Right atrium auricular region (tissue), 2 donors: ENCODE results near the gene DMP1. TPM values are rescaled to one million over a fixed set of nuclear protein-coding genes. Genes with fewer than 3 reads are reported as not detected.

Source experiments
- DNase-seq: peaks from one replicate; pipeline ENCODE4 v3.0.0-alpha.2; 2019; ENCODE audit warnings: low spot score
- H3K27ac ChIP-seq, 2 donors: fragments of 200-600 bp; sonication (generic); 1 replicate in 1 of 2; 2 replicates in 1 of 2; pipeline ENCODE4 v1.5.1; 2016 to 2019
- H3K27me3 ChIP-seq, 2 donors: fragments of 200-600 bp; sonication (generic); one replicate each; pipeline versions ENCODE4 v1.5.1 to v1.6.0; 2017 to 2019
- H3K36me3 ChIP-seq: fragments of 200-600 bp; sonication (generic); one replicate; pipeline ENCODE4 v1.5.1; 2016
- H3K4me1 ChIP-seq, 2 donors: fragments of 200-600 bp; sonication (generic); one replicate each; pipeline versions ENCODE4 v1.5.1 to v1.6.0; 2017 to 2019
- H3K4me3 ChIP-seq, 2 donors: fragments of 200-600 bp; sonication (generic); 1 replicate in 1 of 2; 2 replicates in 1 of 2; pipeline ENCODE4 v1.5.1; 2017 to 2019; ENCODE audit warnings: mild to moderate bottlenecking in 1 of 2, moderate library complexity in 1 of 2
- H3K9me3 ChIP-seq, 2 donors: fragments of 200-600 bp; sonication (generic); one replicate each; pipeline ENCODE4 v1.5.1; 2019
- CTCF ChIP-seq, 2 donors: fragments of 200-600 bp; sonication (generic); IDR thresholded peaks; one replicate each; pipeline ENCODE4 v1.5.1; 2019; ENCODE audit warnings: antibody characterized with exemption in 2 of 2
- total RNA-seq, 2 donors: library from RNA; depleted of rRNA; stranded (reverse); fragments of >200 nt; gene quantifications; one replicate each; pipeline ENCODE4 v1.1.0, GENCODE V29; 2016

The DMP1 gene
- total RNA-seq, 2 donors from 2014 or later = not detected

- H3K4me3 ChIP-seq = no peak overlapping the region
- H3K36me3 ChIP-seq = no peaks in the 10 kb centered on the region
- no peak for DNase-seq
- H3K27ac ChIP-seq = no peak overlapping the region
- peaks cover 0 to 9% of the 10 kb centered on the region in 2 donors for H3K4me1 ChIP-seq
- no peaks in the 10 kb centered on the region for H3K9me3 ChIP-seq
- no peak for TF ChIP-seq CTCF (IDR thresholded peaks at IDR 0.05)
- H3K27me3 ChIP-seq = no peaks in the 10 kb centered on the region
Observed at GRCh38 chr4:87633243-87633642, 16.8 kb upstream of the DMP1 start.

- no peaks in the 10 kb centered on the region for H3K4me1 ChIP-seq
- DNase-seq = no peak
- no peak for TF ChIP-seq CTCF (IDR thresholded peaks at IDR 0.05)
- H3K4me3 ChIP-seq = no peak overlapping the region
- H3K27ac ChIP-seq = no peak overlapping the region
- H3K9me3 ChIP-seq = peaks cover 0 to under 1% of the 10 kb centered on the region in 2 donors
- no peaks in the 10 kb centered on the region for H3K36me3 ChIP-seq
- H3K27me3 ChIP-seq = no peaks in the 10 kb centered on the region
Observed at GRCh38 chr4:87644286-87644685, 5.8 kb upstream of the DMP1 start.

- Histone ChIP-seq H3K27ac (no peak overlapping the region), H3K36me3 (no peaks in the 10 kb centered on the region), H3K27me3 (no peaks in the 10 kb centered on the region), H3K4me1 (no peaks in the 10 kb centered on the region), H3K4me3 (no peak overlapping the region), H3K9me3 (no peaks in the 10 kb centered on the region)
- no peak for TF ChIP-seq CTCF (IDR thresholded peaks at IDR 0.05)
- no peak for DNase-seq
Observed at GRCh38 chr4:87650938-87651337, 858 bp downstream of the DMP1 start.

- H3K4me3 ChIP-seq = no peak overlapping the region
- H3K9me3 ChIP-seq = no peaks in the 10 kb centered on the region
- no peak for DNase-seq
- H3K4me1 ChIP-seq = no peaks in the 10 kb centered on the region
- no peaks in the 10 kb centered on the region for H3K36me3 ChIP-seq
- TF ChIP-seq CTCF (IDR thresholded peaks at IDR 0.05) = no peak
- no peaks in the 10 kb centered on the region for H3K27me3 ChIP-seq
- no peak overlapping the region for H3K27ac ChIP-seq
Observed at GRCh38 chr4:87651941-87652340, 1.9 kb downstream of the DMP1 start.

- no peaks in the 10 kb centered on the region for H3K36me3 ChIP-seq
- H3K4me1 ChIP-seq = peaks cover 0 to 4% of the 10 kb centered on the region in 2 donors
- no peak overlapping the region for H3K27ac ChIP-seq
- no peak for TF ChIP-seq CTCF (IDR thresholded peaks at IDR 0.05)
- no peak overlapping the region for H3K4me3 ChIP-seq
- no peak for DNase-seq
- no peaks in the 10 kb centered on the region for H3K27me3 ChIP-seq
- H3K9me3 ChIP-seq = no peaks in the 10 kb centered on the region
Observed at GRCh38 chr4:87654487-87655044, 4.5 kb downstream of the DMP1 start.

- no peak for DNase-seq
Observed at GRCh38 chr4:87657525-87657924, 7.4 kb downstream of the DMP1 start.

More at GRCh38 chr4:87657525-87657924, 7.4 kb downstream of the DMP1 start:
- H3K4me1 ChIP-seq = peaks cover 0 to 4% of the 10 kb centered on the region in 2 donors
- no peaks in the 10 kb centered on the region for H3K36me3 ChIP-seq
- TF ChIP-seq CTCF (IDR thresholded peaks at IDR 0.05) = no peak
- H3K4me3 ChIP-seq = no peak overlapping the region
- H3K27ac ChIP-seq = no peak overlapping the region
- H3K9me3 ChIP-seq = no peaks in the 10 kb centered on the region
- no peaks in the 10 kb centered on the region for H3K27me3 ChIP-seq
